ENCODE measurements around the gene DYTN. TPM values are rescaled to one million over a fixed set of nuclear protein-coding genes. Genes with fewer than 3 reads are reported as not detected.

Gene DYTN
- total RNA-seq, 4 donors from 2014 or later: not detected

DNA sequence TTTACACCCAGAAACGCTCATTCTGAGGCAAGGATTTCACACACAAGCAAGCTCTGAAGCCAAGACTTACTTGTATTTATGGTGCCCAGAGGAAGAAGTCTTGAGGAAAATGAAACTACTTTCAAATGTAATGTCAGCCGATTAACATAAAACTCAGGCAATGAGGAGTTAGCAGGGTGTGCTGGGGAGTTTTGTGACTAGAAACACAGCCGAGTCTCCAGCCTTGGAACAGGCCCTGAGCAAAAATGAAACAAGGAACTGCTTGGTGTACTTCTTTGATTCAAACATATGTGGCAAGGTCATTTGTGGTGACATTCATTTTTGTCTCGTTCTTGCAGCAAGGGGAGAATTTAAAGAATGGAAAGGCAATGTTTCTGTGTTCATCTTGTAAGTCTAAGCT, 4.5 kb downstream of the DYTN start:
- no peaks in the 10 kb centered on the region for H3K4me1 ChIP-seq
- TF ChIP-seq CTCF (IDR thresholded peaks at IDR 0.05) (no peak), POLR2A (IDR thresholded peaks at IDR 0.05) (no peak)
- H3K27ac ChIP-seq: no peak overlapping the region
- intact Hi-C loops (cut with DNase I): no loop called here
- no peaks in the 10 kb centered on the region for H3K9me3 ChIP-seq
- no peak for DNase-seq
- 52 to 63% methylated on average over 4 of the region's 4 CpGs for WGBS, 2 donors
- H3K27me3 ChIP-seq: peaks cover 0 to 7% (median 0%) of the 10 kb centered on the region in 4 donors
- H3K36me3 ChIP-seq: no peaks in the 10 kb centered on the region
- no peak overlapping the region for H3K4me3 ChIP-seq

GRCh38 chr2:206708286-206708685, 9.9 kb downstream of the DYTN start:
- no peaks in the 10 kb centered on the region for H3K36me3 ChIP-seq
- 60 to 72% methylated on average over 5 of the region's 5 CpGs for WGBS, 2 donors
- H3K9me3 ChIP-seq: no peaks in the 10 kb centered on the region
- H3K27me3 ChIP-seq: peaks cover 0 to 23% (median 0%) of the 10 kb centered on the region in 4 donors
- H3K4me1 ChIP-seq: no peaks in the 10 kb centered on the region
- no peak overlapping the region for H3K27ac ChIP-seq
- no peak overlapping the region for H3K4me3 ChIP-seq
- TF ChIP-seq POLR2A (IDR thresholded peaks at IDR 0.05) (no peak), CTCF (IDR thresholded peaks at IDR 0.05) (no peak)
- DNase-seq: no peak
- intact Hi-C loops (cut with DNase I): no loop called here

DNA sequence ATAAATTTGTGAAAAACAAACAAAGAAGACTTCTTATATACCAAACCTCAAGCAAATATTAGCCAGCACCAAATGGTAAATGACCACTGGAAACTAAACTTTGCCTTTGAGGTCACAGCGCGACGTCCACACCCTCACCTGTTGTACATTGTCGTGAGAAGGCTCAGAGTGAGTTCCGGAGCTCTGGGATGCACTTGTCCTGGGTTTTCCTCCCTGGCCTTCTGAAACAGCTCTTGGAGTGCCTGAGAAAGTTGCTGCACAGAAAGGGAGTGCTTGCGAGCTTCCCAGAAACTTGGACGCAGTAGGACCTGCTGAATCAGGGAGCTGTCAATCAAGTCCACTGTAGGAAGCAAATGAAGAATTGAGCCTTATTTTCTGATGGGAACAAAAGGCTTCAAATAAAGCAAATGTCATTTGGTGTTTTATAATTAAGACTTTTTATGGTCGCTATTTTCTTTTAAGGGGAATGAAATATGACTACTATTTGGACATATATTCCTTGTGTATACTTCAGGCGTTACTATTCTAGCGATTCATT, 11.0 kb downstream of the DYTN start:
- intact Hi-C loops (cut with DNase I): no loop called here

GRCh38 chr2:206701952-206702605, 16.1 kb downstream of the DYTN start:
- WGBS, 2 donors: 48 to 54% methylated on average over 8 of the region's 8 CpGs
- intact Hi-C loops (cut with DNase I): no loop called here

More for the DNA sequence above, 11.0 kb downstream of the DYTN start:
- no peak for DNase-seq
- WGBS, 2 donors: 53 to 68% methylated on average over 8 to 10 of the region's 10 CpGs
- TF ChIP-seq CTCF (IDR thresholded peaks at IDR 0.05) (no peak), POLR2A (IDR thresholded peaks at IDR 0.05) (no peak)
- Histone ChIP-seq H3K27me3 (peaks cover 0 to 23% (median 0%) of the 10 kb centered on the region in 4 donors), H3K27ac (no peak overlapping the region), H3K4me1 (no peaks in the 10 kb centered on the region), H3K4me3 (no peak overlapping the region), H3K9me3 (no peaks in the 10 kb centered on the region), H3K36me3 (no peaks in the 10 kb centered on the region)

More at GRCh38 chr2:206701952-206702605, 16.1 kb downstream of the DYTN start:
- no peak for TF ChIP-seq POLR2A (IDR thresholded peaks at IDR 0.05)
- no peak for TF ChIP-seq CTCF (IDR thresholded peaks at IDR 0.05)
- Histone ChIP-seq H3K36me3 (no peaks in the 10 kb centered on the region), H3K4me3 (no peak overlapping the region), H3K9me3 (no peaks in the 10 kb centered on the region), H3K27ac (no peak overlapping the region), H3K4me1 (no peaks in the 10 kb centered on the region), H3K27me3 (peaks cover 0 to 36% (median 0%) of the 10 kb centered on the region in 4 donors)
- no peak for DNase-seq

Data from esophagus squamous epithelium (tissue), 5 donors.